DMS153 (cell line): ENCODE results near the gene NFU1.
"Not testable (repeated sequence)": the region's sequence is repeated elsewhere in the genome, so short reads cannot be mapped to it uniquely, and the experiment has no call there.

Source experiments
- DNase-seq: peaks from one replicate; lab custom pipeline; 2025; lab: John Stamatoyannopoulos, UW

Gene NFU1

GRCh38 chr2:69386789-69387734 lies 50.2 kb downstream of the NFU1 start, which contains the start of gene GFPT1:
TSS of gene GFPT1 (minus strand) at chr2:69387227. CDS start at chr2:69387071, 156 bp downstream.
- peak; percentile 89 for DNase-seq

DNA sequence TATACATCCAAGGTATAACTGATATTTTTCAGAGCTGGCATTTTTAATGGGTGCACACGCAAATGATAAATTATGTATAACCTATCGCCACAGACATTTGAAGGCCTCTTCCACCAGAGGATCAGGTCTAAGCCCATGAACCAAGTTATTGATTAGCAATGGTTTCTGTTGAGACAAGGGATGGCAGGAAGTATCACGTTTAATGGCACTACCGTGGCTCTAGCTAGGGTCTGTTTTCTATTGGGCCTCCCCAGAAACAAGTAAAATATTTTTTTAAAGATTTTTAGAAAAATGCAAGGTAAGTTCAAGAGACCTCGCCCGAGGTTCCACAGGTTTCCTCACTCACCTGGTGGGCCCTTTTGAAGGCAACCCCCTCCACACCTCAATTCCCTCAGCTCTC lies 50.9 kb downstream of the NFU1 start:
- no peak for DNase-seq

DNA sequence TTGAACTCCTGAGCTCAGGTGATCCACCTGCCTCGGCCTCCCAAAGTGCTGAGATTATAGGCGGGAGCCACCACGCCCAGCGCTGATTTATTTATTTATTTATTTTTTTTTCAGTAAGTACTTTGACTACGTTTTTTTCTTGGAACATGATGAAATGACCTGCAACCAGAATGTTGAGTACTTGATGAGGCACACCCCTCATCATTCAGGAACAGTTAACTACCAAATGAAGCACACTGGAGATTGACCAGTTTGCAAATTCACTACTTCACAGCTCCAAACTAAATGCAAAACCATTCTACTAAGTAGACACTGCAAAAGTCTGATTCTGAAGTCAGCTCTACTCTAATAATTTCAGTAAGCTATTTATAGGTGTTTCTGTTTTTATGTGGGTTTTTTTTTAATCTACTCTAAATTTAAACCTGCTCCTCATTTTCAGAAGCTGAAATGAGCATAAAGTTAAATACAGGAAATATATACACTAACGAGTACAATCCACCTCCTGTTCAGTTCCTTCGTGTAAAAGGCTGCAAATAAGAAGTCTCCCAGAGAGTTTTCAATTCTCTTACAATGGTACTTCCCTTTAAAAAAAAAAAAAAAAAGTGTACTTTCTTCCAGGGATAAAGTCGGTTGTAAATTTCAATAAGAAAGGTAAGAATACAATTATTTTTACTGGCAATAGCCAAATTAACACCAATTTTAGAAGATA lies 51.6 kb downstream of the NFU1 start:
- DNase-seq, result no peak

DNA sequence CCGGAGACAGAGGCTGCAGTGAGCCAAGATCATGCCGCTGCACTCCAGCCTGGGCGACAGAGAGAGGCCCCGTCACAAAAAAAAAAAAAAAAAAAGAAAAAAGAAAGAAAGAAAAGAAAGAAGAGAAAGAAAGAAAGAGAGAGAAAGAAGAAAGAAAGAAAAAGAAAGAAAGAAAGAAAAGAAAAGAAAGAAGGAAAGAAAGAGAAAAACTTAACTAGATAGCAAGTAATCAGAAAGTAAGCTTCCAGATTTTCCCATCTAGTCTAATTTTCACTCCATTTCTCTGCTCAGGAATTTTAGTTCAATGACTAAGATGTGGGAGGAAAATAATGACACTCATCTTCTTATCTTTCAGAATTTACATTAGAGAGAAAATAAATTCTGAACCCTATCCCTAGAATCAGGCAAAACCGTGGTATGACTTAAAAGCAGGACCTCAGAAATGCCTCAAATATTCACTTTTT lies 52.6 kb downstream of the NFU1 start:
- DNase-seq, result no peak

GRCh38 chr2:69383176-69383812 lies 53.9 kb downstream of the NFU1 start:
- DNase-seq, result no peak

- no peak for DNase-seq
These were observed 54.7 kb downstream of the NFU1 start for GRCh38 chr2:69382547-69382946.

GRCh38 chr2:69381337-69381737 lies 55.9 kb downstream of the NFU1 start:
- no peak for DNase-seq

DNA sequence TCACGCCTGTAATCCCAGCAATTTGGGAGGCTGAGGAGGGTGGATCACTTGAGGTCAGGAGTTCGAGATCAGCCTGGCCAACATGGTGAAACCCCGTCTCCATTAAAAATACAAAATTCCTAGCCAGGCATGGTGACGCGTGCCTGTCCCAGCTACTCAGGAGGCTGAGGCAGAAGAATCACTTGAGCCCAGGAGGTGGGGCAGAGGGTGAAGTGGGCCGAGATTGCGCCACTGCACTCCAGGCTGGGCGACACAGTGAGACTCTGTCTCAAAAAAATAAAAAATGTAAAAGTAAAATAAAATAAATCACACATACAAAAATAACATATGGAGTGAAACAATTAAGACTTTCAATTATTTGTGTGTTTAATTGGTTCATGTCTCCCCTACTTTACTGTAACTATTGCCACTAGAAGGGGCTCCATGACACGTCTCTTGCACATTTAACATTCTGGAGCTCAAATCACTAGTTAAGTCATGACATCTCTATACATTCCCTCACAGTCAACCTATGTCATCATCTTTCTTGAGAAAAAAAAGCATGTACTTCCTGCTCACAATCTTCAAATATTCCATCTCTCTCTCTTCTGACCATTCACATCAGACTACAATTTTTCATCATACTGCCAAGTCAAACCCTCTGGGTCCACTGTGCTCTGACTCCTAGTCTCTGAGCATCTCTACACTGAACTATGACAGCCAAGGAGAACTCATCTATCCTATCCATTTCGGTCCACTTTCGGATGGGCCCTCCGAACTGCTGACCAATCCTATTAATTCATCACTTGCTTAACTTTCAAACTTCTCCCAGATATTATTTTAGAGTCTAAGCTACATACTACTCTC lies 56.9 kb downstream of the NFU1 start:
- DNase-seq, result no peak

DNA sequence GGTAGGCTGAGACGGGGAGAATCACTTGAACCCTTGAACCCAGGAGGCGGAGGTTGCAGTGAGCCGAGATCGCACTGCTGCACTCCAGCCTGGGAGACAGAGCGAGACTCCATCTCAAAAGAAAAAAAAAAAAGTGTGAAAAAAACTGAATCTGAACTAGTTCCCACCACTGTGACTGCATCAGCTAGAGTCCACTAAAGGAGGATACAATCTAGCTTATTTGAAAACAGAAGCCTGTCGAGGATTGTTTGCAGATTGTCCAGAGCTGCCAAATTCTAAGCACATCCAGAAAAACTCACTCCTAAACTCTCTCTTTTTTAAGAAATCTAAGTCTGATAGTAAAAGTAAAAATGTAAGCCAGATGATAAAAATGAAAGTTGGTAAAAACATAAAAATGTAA lies 60.8 kb downstream of the NFU1 start:
- no peak for DNase-seq

DNA sequence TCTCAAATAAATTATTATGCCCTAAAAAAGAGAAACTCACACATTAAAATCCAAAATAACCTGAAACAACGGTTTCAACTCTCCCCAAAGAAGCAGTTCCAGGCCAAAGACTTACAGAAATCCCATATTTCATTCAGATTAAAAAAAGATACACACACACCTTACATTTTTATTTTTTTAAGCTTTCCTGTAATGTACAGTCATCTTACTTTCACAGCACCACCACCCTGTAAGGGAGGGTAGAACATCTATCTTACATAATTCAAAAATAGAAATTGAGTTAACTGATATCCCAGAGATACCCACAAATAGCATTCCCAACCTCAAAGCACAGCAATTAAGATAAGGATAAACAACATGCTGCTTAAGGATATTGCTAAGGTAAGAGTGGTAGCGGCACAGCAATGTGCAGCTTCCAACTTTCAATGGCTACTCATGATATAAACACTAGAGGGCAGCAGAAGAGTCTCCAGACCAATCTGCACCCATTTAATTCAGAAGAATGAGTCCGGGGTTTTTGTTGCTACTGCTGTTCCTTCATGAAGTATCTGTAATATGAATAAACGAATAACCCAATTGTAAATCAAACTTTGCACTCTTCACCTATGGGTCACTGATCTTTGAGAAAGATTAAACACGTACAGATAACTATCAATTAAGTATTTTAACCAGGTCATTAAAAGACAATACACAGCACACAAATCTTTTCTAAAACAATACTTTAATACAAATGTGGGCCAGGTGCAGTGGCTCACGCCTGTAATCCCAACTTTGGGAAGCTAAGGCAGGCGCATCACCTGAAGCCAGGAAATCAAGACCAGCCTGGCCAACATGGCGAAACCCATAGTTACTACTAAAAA lies 61.5 kb downstream of the NFU1 start:
- peak; percentile 4 for DNase-seq

DNA sequence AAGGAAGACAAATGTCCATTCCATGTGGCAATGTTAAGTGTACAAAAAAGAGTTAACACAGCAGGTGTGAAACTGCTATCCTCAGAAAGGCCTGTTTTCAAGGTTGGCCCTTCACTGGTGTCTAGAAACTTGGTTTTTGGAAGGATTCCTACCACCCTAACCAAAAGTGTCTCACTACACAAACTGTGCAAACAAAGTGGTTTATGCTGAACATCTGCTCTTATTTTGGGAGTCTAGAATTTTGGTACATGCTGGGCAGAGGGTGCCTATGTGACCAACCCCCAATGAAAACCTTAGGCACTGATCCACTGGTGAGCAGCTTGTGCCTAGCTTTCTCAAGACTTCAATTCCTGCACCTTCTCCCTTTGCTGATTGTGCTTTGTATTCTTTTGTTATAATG lies 64.5 kb downstream of the NFU1 start:
- DNase-seq, result no peak

DNA sequence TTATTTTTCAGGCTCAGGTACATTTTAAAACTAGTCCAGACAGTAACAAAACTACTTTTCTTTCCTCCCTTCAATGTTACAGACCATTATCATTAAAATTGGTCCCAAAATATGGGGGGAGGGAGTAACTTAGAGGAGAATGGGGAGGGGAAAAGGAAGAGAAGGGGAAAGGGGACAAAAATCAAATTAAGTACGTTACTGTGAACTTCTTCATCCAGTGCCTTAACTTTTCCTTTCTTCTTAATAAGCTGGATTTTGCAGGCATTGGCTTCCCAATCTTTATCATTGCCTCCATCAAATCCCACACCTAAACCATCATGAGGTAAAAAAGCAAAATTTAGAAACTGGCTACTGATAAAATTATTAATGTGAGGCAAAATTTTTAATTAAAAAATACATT lies 67.4 kb downstream of the NFU1 start:
- DNase-seq, result no peak

- DNase-seq, result no peak
These were observed 68.6 kb downstream of the NFU1 start for GRCh38 chr2:69368588-69368987.

DNA sequence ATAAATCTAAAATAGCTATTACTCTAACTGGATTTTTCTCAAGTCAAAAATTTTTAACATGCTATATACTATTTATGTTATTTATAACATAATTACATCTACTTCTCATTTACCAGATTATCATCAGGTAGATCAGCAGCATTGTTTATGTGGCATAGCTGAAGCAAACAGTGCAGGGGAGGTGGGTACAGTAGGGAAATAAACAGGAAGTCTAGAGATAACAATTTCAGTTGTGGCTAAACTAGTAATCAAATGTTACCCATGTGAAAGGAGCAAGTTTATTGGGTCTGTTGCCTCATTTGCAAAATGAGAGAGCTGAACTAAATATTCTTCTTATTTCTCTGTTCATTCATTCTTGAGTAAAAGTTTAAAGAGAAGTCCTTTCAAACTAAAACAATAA lies 77.9 kb downstream of the NFU1 start:
- no peak for DNase-seq

DNA sequence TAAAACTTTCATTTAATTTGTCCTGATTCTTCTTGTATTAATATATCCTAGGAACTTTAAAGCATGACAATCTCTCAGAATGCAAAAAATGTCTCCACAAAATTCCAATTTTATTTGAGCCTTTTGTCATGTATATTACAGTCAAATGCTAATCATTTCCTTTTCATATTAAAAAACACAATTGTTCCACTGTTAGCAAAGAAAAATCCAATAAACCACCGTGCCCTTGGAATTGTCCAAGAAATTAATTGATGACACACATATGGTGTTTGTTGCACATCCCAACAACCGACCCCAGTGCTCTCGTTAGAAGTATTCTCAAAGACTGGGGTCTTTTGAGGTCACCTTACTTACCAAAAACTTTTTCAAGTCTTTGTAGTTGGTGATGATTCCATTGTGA lies 78.3 kb downstream of the NFU1 start:
- DNase-seq, result no peak

DNA sequence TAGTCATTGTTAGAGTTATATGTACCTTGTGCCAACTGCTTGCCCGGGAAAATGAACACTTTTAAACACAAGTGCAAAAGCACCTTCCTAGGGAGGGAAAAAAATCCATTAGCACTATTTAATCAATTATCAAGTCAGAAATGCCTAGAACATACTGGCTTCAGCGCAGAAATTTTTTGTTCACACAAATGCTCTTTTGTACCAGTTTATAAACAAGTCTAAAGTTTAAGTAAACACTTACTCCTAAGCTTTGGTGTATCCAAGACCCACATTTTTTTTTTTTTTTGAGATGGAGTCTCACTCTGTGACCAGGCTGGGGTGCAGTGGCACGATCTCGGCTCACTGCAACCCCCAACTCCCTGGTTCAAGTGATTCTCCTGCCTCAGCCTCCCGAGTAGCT lies 80.8 kb downstream of the NFU1 start:
- DNase-seq, result no peak

DNA sequence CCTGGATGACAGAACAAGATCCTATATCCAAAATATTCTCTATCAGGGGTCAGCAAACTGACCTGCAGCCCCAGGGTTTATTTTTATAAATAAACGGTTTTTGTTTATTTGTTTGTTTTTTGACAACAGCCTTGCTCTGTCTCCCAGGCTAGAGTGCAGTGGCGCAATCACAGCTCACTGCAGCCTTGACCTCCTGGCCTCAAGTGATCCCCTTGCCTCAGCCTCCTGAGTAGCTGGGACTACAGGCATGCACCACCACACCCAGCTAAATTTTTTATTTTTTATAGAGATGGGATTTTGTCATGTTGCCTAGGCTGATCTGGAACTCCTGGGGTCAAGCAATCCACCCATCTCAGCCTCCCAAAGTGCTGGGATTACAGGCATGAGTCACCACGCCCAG lies 82.3 kb downstream of the NFU1 start:
- not testable (repeated sequence) for DNase-seq

DNA sequence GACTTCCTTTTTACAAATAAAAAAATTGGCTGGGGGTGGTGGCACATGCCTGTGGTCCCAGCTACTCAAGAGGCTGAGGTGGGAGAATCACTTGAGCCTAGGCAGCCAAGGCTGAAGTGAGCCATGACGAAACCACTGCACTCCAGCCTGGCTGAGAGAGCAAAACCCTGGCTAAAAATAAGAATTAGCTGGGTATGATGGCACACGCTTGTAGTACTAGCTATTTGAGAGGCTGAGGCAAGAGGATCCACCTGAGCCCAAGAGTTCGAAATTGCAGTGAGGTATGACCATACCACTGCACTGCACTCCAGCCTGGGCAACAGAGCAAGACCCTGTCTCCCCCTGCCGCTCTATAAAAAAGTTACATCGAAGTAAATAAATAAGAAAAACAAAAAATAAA lies 83.9 kb downstream of the NFU1 start:
- DNase-seq, result no peak

DNA sequence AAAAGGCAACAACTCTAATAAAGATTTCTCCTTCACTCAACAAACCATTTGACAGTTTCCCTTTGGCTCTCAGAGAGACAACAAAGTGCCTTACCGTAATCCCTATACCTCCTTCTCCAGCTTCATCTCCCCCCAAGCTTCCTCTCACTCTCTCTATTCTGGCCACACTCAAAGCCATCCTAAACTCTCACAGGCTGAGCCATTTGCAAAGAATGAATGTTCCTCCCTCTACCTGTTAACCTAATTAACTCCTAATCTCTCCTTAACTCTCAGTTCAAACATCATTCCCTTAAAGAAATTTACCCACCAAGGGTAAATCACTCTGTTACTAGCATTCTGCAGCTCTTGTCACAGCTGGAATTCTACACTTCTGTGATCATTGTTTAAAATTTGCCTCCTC lies 88.5 kb downstream of the NFU1 start:
- DNase-seq, result no peak
